GM19099 (cell line): ENCODE results near the gene TMUB1.

ENCODE experiments used
- POLR2A ChIP-seq: IDR thresholded peaks from 3 replicates; pipeline ENCODE4 v1.6.1; 2011; ENCODE audit warnings: low read depth; ENCODE audit not compliant: insufficient read length; ENCODE audit errors: extremely low read depth

Gene TMUB1

DNA sequence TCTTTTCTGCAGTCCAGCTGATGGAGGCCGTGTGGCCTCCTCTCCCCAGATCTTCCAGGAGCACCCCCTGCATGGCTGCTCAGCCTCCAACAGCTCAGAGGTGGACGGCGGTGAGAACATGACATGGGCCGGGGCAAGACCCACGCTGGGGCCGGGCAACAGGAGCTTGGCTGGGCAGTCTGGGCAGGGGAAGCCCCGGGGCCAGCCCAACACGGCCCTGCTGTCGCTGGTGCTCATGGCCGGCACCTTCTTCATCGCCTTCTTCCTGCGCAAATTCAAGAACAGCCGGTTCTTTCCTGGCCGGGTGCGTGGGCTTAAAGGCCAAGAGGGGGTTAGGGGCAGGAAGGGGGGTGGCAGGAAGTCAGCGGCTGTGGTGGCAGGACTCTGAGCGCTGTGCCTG is 9.3 kb downstream of the TMUB1 start:
- TF ChIP-seq POLR2A: no peak

GRCh38 chr7:151071032-151071866 is 12.0 kb downstream of the TMUB1 start:
- no peak for TF ChIP-seq POLR2A

GRCh38 chr7:151070574-151070960 is 12.7 kb downstream of the TMUB1 start:
- no peak for TF ChIP-seq POLR2A

DNA sequence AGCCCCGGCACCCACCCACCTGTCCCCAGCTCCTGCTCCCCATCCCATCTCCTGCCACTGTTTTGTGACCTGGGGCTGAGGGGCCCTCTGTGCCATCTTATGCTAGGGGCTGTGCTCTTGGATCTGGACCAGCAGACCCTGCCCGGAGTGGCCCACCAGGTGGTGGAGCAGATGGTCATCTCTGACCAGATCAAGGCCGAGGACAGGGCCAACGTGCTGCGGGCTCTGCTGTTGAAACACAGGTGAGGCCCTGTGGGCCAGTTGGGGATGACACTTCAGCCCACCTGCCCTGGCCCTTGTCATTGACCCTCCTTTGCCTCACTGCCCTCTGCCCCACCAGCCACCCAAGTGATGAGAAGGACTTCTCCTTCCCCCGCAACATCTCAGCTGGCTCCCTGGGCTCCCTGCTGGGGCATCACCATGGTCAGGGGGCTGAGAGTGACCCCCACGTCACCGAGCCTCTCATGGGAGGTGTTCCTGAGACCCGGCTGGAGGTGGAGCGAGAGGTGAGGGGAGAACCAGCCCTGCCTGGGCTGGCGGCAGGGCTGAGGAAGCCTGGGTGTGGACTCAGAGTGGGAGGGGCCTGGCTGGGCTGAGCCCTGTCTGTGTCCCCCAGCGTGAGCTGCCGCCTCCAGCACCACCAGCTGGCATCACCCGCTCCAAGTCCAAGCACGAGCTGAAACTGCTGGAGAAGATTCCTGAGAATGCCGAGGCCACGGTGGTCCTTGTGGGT is 13.3 kb downstream of the TMUB1 start:
- TF ChIP-seq POLR2A: no peak

DNA sequence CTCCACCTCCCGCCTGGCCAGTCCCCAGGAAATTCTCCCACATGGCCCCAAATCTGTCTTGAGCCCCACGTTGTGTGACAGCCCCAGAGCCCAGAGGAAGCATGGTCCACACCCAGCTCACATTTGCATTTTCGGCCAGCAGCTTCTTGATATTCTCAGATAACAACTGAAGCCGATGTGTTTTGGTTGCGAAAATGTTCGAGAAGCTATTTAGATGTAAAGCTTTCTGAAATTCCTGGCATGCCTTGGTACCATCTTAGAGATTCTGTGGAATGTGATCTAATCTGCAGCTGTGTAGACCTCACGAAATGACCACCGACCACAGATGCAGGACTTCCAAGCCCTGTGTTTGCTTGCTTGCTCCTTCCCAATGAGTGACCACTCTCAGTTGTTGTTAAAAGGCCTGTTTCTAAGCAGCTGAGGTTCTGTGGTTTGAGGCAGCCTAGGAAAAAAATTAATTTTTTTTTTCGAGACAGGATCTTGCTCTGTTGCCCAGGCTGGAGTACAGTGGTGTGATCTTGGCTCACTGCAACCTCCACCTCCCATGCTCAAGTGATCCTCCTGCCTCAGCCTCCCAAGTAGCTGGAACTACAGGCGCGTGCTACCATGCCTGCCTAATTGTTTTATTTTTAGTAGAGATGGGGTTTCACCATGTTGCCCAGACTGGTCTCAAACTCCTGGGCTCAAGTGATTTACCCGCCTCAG is 15.1 kb downstream of the TMUB1 start:
- no peak for TF ChIP-seq POLR2A

DNA sequence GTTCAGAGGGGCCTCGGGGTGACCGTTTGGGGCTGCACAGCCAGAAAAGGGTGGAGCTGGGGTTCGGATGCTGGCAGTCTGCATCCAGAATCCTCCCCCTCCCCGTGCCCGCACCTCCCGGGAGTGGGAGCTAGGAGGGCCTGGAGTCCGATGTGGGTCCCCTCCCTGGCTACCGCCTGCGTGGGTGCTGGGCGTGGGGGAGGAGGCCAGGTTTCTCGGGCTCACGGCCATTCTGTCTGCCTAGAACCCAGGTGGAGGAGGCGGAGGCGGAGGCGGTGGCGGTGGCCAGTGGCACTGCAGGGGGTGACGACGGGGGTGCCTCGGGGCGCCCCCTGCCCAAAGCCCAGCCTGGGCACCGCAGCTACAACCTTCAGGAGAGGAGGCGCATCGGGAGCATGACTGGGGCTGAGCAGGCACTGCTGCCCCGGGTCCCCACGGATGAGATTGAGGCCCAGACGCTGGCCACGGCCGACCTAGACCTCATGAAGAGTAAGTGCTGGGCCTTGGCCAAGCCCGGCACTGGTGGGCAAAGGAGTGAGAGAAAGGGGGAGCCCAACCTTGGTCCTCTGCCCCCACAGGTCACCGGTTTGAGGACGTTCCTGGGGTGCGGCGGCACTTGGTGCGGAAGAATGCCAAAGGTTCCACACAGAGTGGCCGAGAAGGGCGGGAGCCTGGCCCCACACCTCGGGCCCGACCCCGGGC is 16.9 kb downstream of the TMUB1 start:
- no peak for TF ChIP-seq POLR2A

- TF ChIP-seq POLR2A: no peak
Measured at GRCh38 chr7:151065516-151065915, 17.8 kb downstream of the TMUB1 start.

DNA sequence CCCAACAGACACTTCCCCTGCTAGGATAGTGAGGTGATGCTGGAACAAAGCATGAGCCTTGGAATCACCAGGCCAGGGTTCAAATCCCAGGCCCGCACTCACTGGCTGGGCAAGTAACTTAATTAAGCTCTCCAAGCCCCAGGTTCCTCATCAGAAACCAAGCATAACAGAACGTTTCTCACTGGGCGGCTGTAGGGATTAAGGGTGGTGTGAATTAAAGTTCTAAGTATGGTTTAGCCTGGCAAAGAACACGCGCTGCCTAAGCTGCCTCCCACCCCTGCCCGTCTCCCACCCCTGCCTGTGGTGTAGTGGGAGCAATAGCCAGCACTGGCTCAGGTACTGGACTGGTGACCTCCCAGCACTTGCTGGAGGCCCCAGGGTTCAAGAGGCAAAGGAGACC is 18.3 kb downstream of the TMUB1 start:
- no peak for TF ChIP-seq POLR2A

- TF ChIP-seq POLR2A: no peak
Measured at GRCh38 chr7:151064454-151064853, 18.8 kb downstream of the TMUB1 start.

- TF ChIP-seq POLR2A: no peak
Measured at GRCh38 chr7:151063212-151063561, 20.1 kb downstream of the TMUB1 start.

DNA sequence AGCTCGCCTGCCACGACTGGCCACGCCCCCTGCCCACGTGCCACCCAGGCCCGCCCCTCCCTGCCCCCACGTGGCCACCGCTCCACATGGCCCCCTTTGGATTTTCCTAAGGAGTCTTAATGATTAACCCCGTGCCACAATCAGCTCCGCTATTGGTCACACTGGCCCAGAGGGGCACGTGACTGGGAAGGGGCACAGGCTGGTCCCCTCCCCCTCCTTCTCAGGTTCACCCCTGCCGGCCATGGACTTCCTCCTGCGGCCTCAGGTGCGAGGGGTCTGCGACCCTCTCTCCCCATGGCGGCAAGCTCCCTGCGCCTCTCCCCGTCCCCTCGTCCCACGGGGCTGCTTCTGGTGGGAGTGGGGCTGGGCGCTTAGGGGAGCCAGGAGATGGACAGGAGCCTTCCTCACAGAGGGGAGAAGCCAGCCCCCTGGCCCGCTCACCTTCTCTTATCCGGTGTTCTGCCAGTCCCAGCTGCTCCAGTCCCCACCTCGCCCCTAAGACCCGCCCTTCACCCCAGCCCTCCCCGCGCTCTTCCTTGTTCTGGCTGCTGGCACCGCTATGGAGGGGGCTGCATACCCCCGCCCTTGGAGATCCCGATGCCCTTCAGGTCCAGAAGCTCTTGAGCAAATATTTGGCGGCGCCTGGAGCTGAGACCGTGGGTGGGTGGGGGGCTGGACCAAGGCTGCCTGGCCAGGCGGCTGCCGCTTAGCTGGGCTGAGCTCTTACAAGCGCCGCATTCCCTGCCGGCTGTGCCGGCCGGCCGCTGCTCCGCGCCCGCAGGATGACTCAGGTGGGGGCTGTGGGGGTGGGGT is 20.7 kb downstream of the TMUB1 start:
- TF ChIP-seq POLR2A: no peak

GRCh38 chr7:151062111-151062398 is 21.2 kb downstream of the TMUB1 start:
- TF ChIP-seq POLR2A: no peak

- TF ChIP-seq POLR2A: no peak
Measured at GRCh38 chr7:151061213-151062110, 21.8 kb downstream of the TMUB1 start.

- no peak for TF ChIP-seq POLR2A
Measured at GRCh38 chr7:151060416-151061212, 22.7 kb downstream of the TMUB1 start.

DNA sequence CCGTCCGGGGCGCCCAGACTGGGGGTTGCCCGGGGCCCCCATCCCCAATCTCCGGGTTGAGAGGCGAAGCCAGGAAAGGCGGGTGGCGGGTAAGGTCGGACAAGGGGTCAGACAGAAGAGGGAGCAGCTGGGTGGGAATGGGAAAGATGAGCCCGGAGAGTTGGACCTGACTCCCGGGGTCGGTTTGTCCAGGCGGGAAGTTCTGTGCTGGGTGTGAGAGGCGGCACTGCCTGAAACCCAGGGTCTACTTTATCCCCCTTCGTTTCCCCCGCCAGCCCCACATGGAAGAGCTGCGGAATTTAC is 23.2 kb downstream of the TMUB1 start:
- TF ChIP-seq POLR2A: no peak
